Fibroblast of upper back skin (primary cell): Measurements from ENCODE around the gene HMGXB3.

Experiments used
- DNase-seq: peaks from one replicate; pipeline ENCODE4 v3.0.0-alpha.2; 2013

HMGXB3 gene

GRCh38 chr5:149990518-149991376 lies 9.8 kb upstream of the HMGXB3 start:
- DNase-seq, result peak; percentile 70

GRCh38 chr5:149993471-149993870 lies 7.1 kb upstream of the HMGXB3 start:
- no peak for DNase-seq

GRCh38 chr5:149995385-149996204 lies 4.9 kb upstream of the HMGXB3 start:
- DNase-seq, result no peak

- DNase-seq, result no peak
Observed at GRCh38 chr5:149996205-149996890, 4.2 kb upstream of the HMGXB3 start.

GRCh38 chr5:149998281-149998680 lies 2.3 kb upstream of the HMGXB3 start:
- no peak for DNase-seq

- DNase-seq, result no peak
Observed at GRCh38 chr5:149999359-149999758, 1.2 kb upstream of the HMGXB3 start.

GRCh38 chr5:149999866-150000255 lies 678 bp upstream of the HMGXB3 start:
- DNase-seq, result no peak

- peak; percentile 14 for DNase-seq
Observed at GRCh38 chr5:150000990-150001659, 586 bp downstream of the HMGXB3 start.

GRCh38 chr5:150001660-150002486 lies 1.3 kb downstream of the HMGXB3 start:
- DNase-seq, result peak; percentile 64

- DNase-seq, result no peak
Observed at GRCh38 chr5:150006318-150006717, 5.8 kb downstream of the HMGXB3 start.

GRCh38 chr5:150007050-150007449 lies 6.5 kb downstream of the HMGXB3 start:
- DNase-seq, result no peak

GRCh38 chr5:150009671-150010387 lies 9.3 kb downstream of the HMGXB3 start:
- no peak for DNase-seq

- DNase-seq, result no peak
Observed at GRCh38 chr5:150013931-150014330, 13.4 kb downstream of the HMGXB3 start.

GRCh38 chr5:150014456-150014855 lies 13.9 kb downstream of the HMGXB3 start:
- no peak for DNase-seq

GRCh38 chr5:150015415-150015814 lies 14.9 kb downstream of the HMGXB3 start:
- no peak for DNase-seq

GRCh38 chr5:150016537-150016936 lies 16.0 kb downstream of the HMGXB3 start:
- no peak for DNase-seq

- peak; percentile 37 for DNase-seq
Observed at GRCh38 chr5:150017226-150018005, 16.9 kb downstream of the HMGXB3 start.

- no peak for DNase-seq
Observed at GRCh38 chr5:150020249-150020648, 19.7 kb downstream of the HMGXB3 start.

GRCh38 chr5:150021491-150022157 lies 21.1 kb downstream of the HMGXB3 start:
- DNase-seq, result peak; percentile 39

GRCh38 chr5:150022158-150022531 lies 21.6 kb downstream of the HMGXB3 start:
- peak; percentile 87 for DNase-seq
